ENCODE results near the gene TRIM38.

The TRIM38 gene

GRCh38 chr6:25958700-25959162 is 3.9 kb upstream of the TRIM38 start:
- Histone ChIP-seq H3K36me3 (ENCODE audit: insufficient read depth, low read length) (no peaks in the 10 kb centered on the region), H3K4me3 (ENCODE audit: low read depth in 1 of 2, low read length in 2 of 2) (no peak overlapping the region), H3K9me3 (ENCODE audit: low read length) (no peaks in the 10 kb centered on the region), H3K9ac (ENCODE audit: low read length) (no peak overlapping the region), H3K27me3 (ENCODE audit: control insufficient read depth in 1 of 2, insufficient read depth in 2 of 2, low read length in 2 of 2) (no peaks in the 10 kb centered on the region), H3K27ac (ENCODE audit: low read depth, low read length) (no peak overlapping the region), H3K4me1 (ENCODE audit: insufficient read depth, low read length) (peaks cover 12% of the 10 kb centered on the region)

DNA sequence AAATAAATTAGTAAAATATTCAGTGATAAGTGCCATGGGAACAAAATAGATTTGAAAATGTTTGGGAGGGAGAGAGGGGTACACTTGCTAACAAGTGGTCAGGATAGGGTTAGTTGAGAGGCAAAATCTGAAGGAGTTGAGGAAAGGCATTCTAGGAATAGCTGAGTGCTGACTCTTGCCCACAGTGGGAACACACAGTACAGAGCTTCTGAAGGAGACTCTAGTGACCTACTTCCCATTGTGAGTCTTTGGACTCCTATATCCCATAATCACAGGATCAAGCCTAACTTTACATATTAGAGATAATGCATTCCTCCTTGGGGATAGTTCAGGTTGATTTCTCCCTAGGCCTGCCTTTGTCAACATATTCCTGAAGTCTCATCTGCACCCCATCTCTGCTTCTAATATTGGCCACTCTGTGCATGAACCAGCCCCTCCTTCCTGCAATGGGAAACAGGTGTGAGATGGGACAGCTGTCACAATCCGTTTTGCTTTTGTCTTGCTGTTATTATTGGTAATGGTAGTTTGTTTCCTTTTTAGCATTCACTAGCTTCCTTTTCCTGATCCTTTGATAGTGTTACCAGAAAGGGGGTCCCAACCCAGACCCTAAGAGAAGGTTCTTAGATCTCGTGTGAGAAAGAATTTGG is 2.6 kb upstream of the TRIM38 start:
- Histone ChIP-seq H3K4me3 (ENCODE audit: low read depth in 1 of 2, low read length in 2 of 2) (no peak overlapping the region), H3K36me3 (ENCODE audit: insufficient read depth, low read length) (no peaks in the 10 kb centered on the region), H3K4me1 (ENCODE audit: insufficient read depth, low read length) (peaks cover 22% of the 10 kb centered on the region), H3K9me3 (ENCODE audit: low read length) (no peaks in the 10 kb centered on the region), H3K27ac (ENCODE audit: low read depth, low read length) (no peak overlapping the region), H3K27me3 (ENCODE audit: control insufficient read depth in 1 of 2, insufficient read depth in 2 of 2, low read length in 2 of 2) (no peaks in the 10 kb centered on the region), H3K9ac (ENCODE audit: low read length) (no peak overlapping the region)

DNA sequence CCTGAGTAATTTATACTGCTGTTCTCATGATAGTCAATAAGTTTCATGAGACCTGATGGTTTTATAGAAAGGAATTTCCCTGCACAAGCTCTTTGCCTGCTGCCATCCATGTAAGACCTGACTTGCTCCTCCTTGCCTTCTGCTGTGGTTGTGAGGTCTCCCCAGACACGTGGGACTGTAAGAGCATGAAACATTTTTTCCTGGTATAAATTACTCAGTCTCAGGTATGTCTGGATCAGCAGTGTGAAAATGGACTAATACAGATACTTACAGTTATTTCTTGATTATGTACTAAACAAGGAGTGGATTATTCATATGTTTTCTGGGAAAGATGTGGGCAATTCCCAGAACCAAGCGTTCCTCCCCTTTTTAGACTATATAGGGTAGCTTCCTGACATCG is 1.9 kb upstream of the TRIM38 start:
- H3K9me3 ChIP-seq (ENCODE audit: low read length) = no peaks in the 10 kb centered on the region
- H3K4me3 ChIP-seq (ENCODE audit: low read depth in 1 of 2, low read length in 2 of 2) = no peak overlapping the region
- no peak overlapping the region for H3K27ac ChIP-seq (ENCODE audit: low read depth, low read length)
- no peaks in the 10 kb centered on the region for H3K36me3 ChIP-seq (ENCODE audit: insufficient read depth, low read length)
- no peaks in the 10 kb centered on the region for H3K27me3 ChIP-seq (ENCODE audit: control insufficient read depth in 1 of 2, insufficient read depth in 2 of 2, low read length in 2 of 2)
- no peak overlapping the region for H3K9ac ChIP-seq (ENCODE audit: low read length)
- H3K4me1 ChIP-seq (ENCODE audit: insufficient read depth, low read length) = peaks cover 22% of the 10 kb centered on the region

DNA sequence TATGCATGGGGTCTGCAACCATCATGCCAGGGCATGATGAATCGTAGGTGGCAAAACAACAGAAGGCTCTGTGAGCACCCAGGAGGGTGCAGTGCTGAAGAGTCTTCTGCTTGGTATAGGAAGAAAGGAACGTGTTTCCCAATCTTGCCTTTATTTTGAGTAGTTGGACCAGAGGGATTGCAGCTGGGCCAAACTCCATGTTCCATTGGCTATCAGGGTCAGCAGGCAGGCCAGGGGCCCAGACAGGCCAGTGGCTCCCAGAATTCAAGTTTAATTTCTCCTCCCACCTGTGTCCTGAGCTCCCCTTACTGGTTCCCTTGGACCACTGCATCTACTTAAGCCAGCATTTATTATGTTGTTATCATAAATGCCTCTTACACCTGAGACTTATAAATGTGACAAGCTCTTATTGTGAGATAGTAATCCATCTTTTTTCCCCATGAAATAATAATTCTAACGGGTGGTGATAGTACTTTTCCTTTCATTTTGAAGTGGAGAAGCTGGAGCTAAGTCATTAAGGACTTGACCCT is 918 bp upstream of the TRIM38 start:
- Histone ChIP-seq H3K4me1 (ENCODE audit: insufficient read depth, low read length) (peaks cover 31% of the 10 kb centered on the region), H3K4me3 (ENCODE audit: low read depth in 1 of 2, low read length in 2 of 2) (peak overlapping the region; percentile 29 to 97), H3K36me3 (ENCODE audit: insufficient read depth, low read length) (peaks cover 7% of the 10 kb centered on the region)

DNA sequence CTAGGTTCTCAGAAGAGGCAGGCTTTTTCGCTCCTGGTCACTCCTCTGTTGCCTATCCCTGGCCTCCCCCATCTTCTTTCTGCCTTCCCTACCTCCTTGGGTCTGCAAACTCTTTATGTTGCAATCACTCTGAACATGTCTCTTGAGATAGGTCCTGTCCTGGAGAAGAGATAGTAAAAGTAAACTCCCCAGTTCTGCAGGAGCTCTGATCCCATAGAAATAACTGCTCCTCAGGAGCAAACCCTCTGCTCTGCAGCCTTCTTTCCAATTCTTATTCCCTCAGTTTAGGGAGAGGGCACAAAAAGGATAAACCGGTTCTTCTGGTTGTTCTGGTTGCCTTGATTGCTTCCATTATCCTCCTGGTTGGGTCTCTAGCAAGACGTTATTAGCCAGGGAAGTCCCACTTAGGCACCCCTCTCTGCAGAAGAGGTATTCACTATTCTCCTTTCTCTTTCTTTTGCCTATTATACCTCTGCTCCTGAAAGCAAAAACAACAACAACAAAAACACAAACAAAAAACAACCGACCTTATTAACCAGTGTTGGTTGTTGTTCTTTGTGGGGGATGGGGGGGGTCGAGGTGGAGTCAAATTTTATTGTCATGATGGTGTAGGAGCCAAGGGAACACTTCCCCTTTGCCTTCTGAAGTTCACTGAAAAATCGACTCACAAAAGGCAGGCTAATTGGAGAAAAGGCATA is 973 bp downstream of the TRIM38 start:
- Histone ChIP-seq H3K27me3 (ENCODE audit: control insufficient read depth in 1 of 2, insufficient read depth in 2 of 2, low read length in 2 of 2) (no peaks in the 10 kb centered on the region), H3K9me3 (ENCODE audit: low read length) (no peaks in the 10 kb centered on the region), H3K9ac (ENCODE audit: low read length) (no peak overlapping the region), H3K36me3 (ENCODE audit: insufficient read depth, low read length) (peaks cover 23% of the 10 kb centered on the region), H3K4me1 (ENCODE audit: insufficient read depth, low read length) (peaks cover 48% of the 10 kb centered on the region), H3K4me3 (ENCODE audit: low read depth in 1 of 2, low read length in 2 of 2) (peak overlapping the region; percentile 94 to 97), H3K27ac (ENCODE audit: low read depth, low read length) (peak overlapping the region; percentile 95)

More for the DNA sequence above, 918 bp upstream of the TRIM38 start:
- H3K9ac ChIP-seq (ENCODE audit: low read length) = peak overlapping the region; percentile 97
- H3K27ac ChIP-seq (ENCODE audit: low read depth, low read length) = peak overlapping the region; percentile 95
- no peaks in the 10 kb centered on the region for H3K27me3 ChIP-seq (ENCODE audit: control insufficient read depth in 1 of 2, insufficient read depth in 2 of 2, low read length in 2 of 2)
- H3K9me3 ChIP-seq (ENCODE audit: low read length) = no peaks in the 10 kb centered on the region

- Histone ChIP-seq H3K36me3 (ENCODE audit: insufficient read depth, low read length) (peaks cover 34% of the 10 kb centered on the region), H3K4me1 (ENCODE audit: insufficient read depth, low read length) (peaks cover 48% of the 10 kb centered on the region), H3K4me3 (ENCODE audit: low read depth in 1 of 2, low read length in 2 of 2) (no peak overlapping the region)
Observed at GRCh38 chr6:25965058-25965457, 2.5 kb downstream of the TRIM38 start.

GRCh38 chr6:25966711-25967110 is 4.1 kb downstream of the TRIM38 start:
- H3K4me1 ChIP-seq (ENCODE audit: insufficient read depth, low read length) = peaks cover 45% of the 10 kb centered on the region
- H3K27ac ChIP-seq (ENCODE audit: low read depth, low read length) = no peak overlapping the region
- H3K4me3 ChIP-seq (ENCODE audit: low read depth in 1 of 2, low read length in 2 of 2) = no peak overlapping the region
- H3K9me3 ChIP-seq (ENCODE audit: low read length) = no peaks in the 10 kb centered on the region
- H3K36me3 ChIP-seq (ENCODE audit: insufficient read depth, low read length) = peaks cover 49% of the 10 kb centered on the region
- no peak overlapping the region for H3K9ac ChIP-seq (ENCODE audit: low read length)
- no peaks in the 10 kb centered on the region for H3K27me3 ChIP-seq (ENCODE audit: control insufficient read depth in 1 of 2, insufficient read depth in 2 of 2, low read length in 2 of 2)

More at GRCh38 chr6:25965058-25965457, 2.5 kb downstream of the TRIM38 start:
- Histone ChIP-seq H3K27me3 (ENCODE audit: control insufficient read depth in 1 of 2, insufficient read depth in 2 of 2, low read length in 2 of 2) (no peaks in the 10 kb centered on the region), H3K27ac (ENCODE audit: low read depth, low read length) (no peak overlapping the region), H3K9ac (ENCODE audit: low read length) (no peak overlapping the region), H3K9me3 (ENCODE audit: low read length) (no peaks in the 10 kb centered on the region)

DNA sequence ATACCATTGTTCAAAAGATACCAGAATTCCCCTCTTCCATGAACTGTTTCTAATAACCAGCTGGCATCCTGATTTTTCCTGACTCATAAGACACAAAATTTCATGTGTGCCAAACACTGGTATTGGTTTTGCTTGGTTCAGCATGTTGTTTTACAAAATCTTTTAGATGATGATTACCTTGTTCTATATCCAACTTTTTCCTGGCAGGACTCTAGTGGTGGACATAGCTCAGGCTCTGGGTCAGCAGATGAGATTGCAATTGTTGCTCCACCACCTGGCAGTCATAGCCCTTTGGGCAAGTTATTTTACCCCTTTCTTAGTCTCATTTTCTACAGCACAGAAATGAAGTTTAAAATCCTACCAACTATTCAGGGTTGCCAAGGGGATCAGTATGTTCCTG is 6.2 kb downstream of the TRIM38 start:
- Histone ChIP-seq H3K4me1 (ENCODE audit: insufficient read depth, low read length) (peaks cover 36% of the 10 kb centered on the region), H3K4me3 (ENCODE audit: low read depth in 1 of 2, low read length in 2 of 2) (no peak overlapping the region), H3K9me3 (ENCODE audit: low read length) (no peaks in the 10 kb centered on the region), H3K36me3 (ENCODE audit: insufficient read depth, low read length) (peaks cover 70% of the 10 kb centered on the region), H3K9ac (ENCODE audit: low read length) (no peak overlapping the region), H3K27me3 (ENCODE audit: control insufficient read depth in 1 of 2, insufficient read depth in 2 of 2, low read length in 2 of 2) (no peaks in the 10 kb centered on the region), H3K27ac (ENCODE audit: low read depth, low read length) (no peak overlapping the region)

GRCh38 chr6:25971187-25971821 is 8.7 kb downstream of the TRIM38 start:
- Histone ChIP-seq H3K27ac (ENCODE audit: low read depth, low read length) (no peak overlapping the region), H3K27me3 (ENCODE audit: control insufficient read depth in 1 of 2, insufficient read depth in 2 of 2, low read length in 2 of 2) (no peaks in the 10 kb centered on the region), H3K9ac (ENCODE audit: low read length) (no peak overlapping the region), H3K36me3 (ENCODE audit: insufficient read depth, low read length) (peaks cover 85% of the 10 kb centered on the region), H3K9me3 (ENCODE audit: low read length) (no peaks in the 10 kb centered on the region), H3K4me1 (ENCODE audit: insufficient read depth, low read length) (peaks cover 21% of the 10 kb centered on the region), H3K4me3 (ENCODE audit: low read depth in 1 of 2, low read length in 2 of 2) (no peak overlapping the region)

- Histone ChIP-seq H3K27ac (ENCODE audit: low read depth, low read length) (no peak overlapping the region), H3K4me1 (ENCODE audit: insufficient read depth, low read length) (peaks cover 13% of the 10 kb centered on the region), H3K9me3 (ENCODE audit: low read length) (no peaks in the 10 kb centered on the region), H3K36me3 (ENCODE audit: insufficient read depth, low read length) (peaks cover 84% of the 10 kb centered on the region), H3K9ac (ENCODE audit: low read length) (no peak overlapping the region), H3K4me3 (ENCODE audit: low read depth in 1 of 2, low read length in 2 of 2) (no peak overlapping the region), H3K27me3 (ENCODE audit: control insufficient read depth in 1 of 2, insufficient read depth in 2 of 2, low read length in 2 of 2) (no peaks in the 10 kb centered on the region)
Observed at GRCh38 chr6:25972128-25972527, 9.5 kb downstream of the TRIM38 start.

DNA sequence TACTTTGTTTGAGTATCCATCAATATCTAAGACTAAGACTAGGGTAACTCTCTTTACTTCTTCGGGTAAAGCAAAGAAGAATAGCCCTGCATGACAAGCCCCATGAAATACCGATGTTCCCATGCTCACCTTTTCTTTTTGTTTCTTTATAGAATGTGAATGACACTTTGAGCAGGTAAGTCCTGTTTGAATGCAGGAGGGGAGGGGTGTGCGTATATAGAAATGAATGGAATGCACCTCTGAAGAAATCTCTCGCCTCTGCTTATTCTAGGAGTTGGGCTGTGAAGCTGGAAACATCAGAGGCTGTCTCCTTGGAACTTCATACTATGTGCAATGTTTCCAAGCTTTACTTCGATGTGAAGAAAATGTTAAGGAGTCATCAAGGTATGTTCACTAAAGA is 10.3 kb downstream of the TRIM38 start:
- H3K36me3 ChIP-seq (ENCODE audit: insufficient read depth, low read length) = peaks cover 81% of the 10 kb centered on the region
- no peak overlapping the region for H3K4me3 ChIP-seq (ENCODE audit: low read depth in 1 of 2, low read length in 2 of 2)
- H3K27me3 ChIP-seq (ENCODE audit: control insufficient read depth in 1 of 2, insufficient read depth in 2 of 2, low read length in 2 of 2) = no peaks in the 10 kb centered on the region
- no peaks in the 10 kb centered on the region for H3K9me3 ChIP-seq (ENCODE audit: low read length)
- no peak overlapping the region for H3K9ac ChIP-seq (ENCODE audit: low read length)
- peaks cover 7% of the 10 kb centered on the region for H3K4me1 ChIP-seq (ENCODE audit: insufficient read depth, low read length)
- H3K27ac ChIP-seq (ENCODE audit: low read depth, low read length) = no peak overlapping the region

All from muscle layer of colon (tissue), 2 donors.